H1 (cell line): Measurements from ENCODE around the gene ASAP3. TPM values are rescaled to one million over a fixed set of nuclear protein-coding genes. Genes with fewer than 3 reads are reported as not detected.
A peak's percentile ranks its signal among the peaks of the same experiment; 100 is the strongest.
"Not testable (repeated sequence)": the region's sequence is repeated elsewhere in the genome, so short reads cannot be mapped to it uniquely, and the experiment has no call there.

ENCODE experiments used
- CTCF ChIA-PET: fragments of 300-600 bp; sonication (Branson Sonifier 250); formaldehyde crosslinking; loops from one replicate; lab custom pipeline; 2021; ENCODE audit not compliant: partially characterized antibody; lab: Charles Lee
- POLR2A ChIA-PET: fragments of 300-600 bp; sonication (Branson Sonifier 250); formaldehyde crosslinking; loops from one replicate; lab custom pipeline; 2021; ENCODE audit warnings: inconsistent platforms; ENCODE audit not compliant: partially characterized antibody; lab: Charles Lee
- DNase-seq, 2 experiments: peaks; one replicate each; pipeline versions ENCODE4 v3.0.0 to v3.0.0-alpha.2; 2010 to 2022; ENCODE audit warnings: low spot score in 2 of 2, low read depth in 1 of 2, mixed read lengths in 1 of 2
- FAIRE-seq: peaks from 2 replicates; lab custom pipeline; 2011; peaks lifted over from hg19 to GRCh38; lab: Jason Lieb, UNC
- H2AFZ ChIP-seq: 2 replicates; pipeline ENCODE4 v1.8.1; 2012; ENCODE audit warnings: low read length, inconsistent platforms
- H2AK5ac ChIP-seq: 2 replicates; pipeline ENCODE4 v1.6.1; 2013; ENCODE audit warnings: low read depth, low read length
- H2BK120ac ChIP-seq: replicated peaks from 2 replicates; pipeline ENCODE3; 2013; ENCODE audit warnings: low read depth, low read length, inconsistent platforms
- H2BK12ac ChIP-seq: 2 replicates; pipeline ENCODE4 v1.6.1; 2013; ENCODE audit warnings: low read depth, low read length
- H2BK15ac ChIP-seq: 2 replicates; pipeline ENCODE4 v1.6.1; 2013; ENCODE audit warnings: low read length
- H2BK20ac ChIP-seq: 2 replicates; pipeline ENCODE4 v1.6.1; 2013; ENCODE audit warnings: low read length
- H2BK5ac ChIP-seq: 2 replicates; pipeline ENCODE4 v1.6.1; 2013; ENCODE audit warnings: low read depth, low read length
- H3K14ac ChIP-seq: 2 replicates; pipeline ENCODE4 v1.6.1; 2013; ENCODE audit warnings: inconsistent platforms; ENCODE audit not compliant: insufficient read length
- H3K18ac ChIP-seq: 2 replicates; pipeline ENCODE4 v1.6.1; 2013; ENCODE audit warnings: low read length; ENCODE audit errors: extremely low read depth
- H3K23ac ChIP-seq: 2 replicates; pipeline ENCODE4 v1.6.1; 2013; ENCODE audit warnings: inconsistent platforms; ENCODE audit not compliant: insufficient read length
- H3K23me2 ChIP-seq: 2 replicates; pipeline ENCODE4 v1.6.1; 2013; ENCODE audit warnings: low read depth, low read length
- H3K27ac ChIP-seq: 2 replicates; pipeline ENCODE4 v1.6.1; 2011; ENCODE audit warnings: low read depth, low read length, inconsistent platforms
- H3K27me3 ChIP-seq, 4 experiments: replicated peaks in 1 of 4; 1 replicate in 1 of 4; 2 replicates in 3 of 4; pipeline versions ENCODE4 v1.6.1 to v1.8.1; 2011 to 2013; ENCODE audit warnings: low read length in 3 of 4, mild to moderate bottlenecking in 3 of 4, inconsistent platforms in 2 of 4, mixed read lengths in 2 of 4, moderate library complexity in 1 of 4; ENCODE audit not compliant: control insufficient read depth in 3 of 4, insufficient read depth in 3 of 4; ENCODE audit errors: extremely low read depth in 1 of 4
- H3K36me3 ChIP-seq, 4 experiments: 2 replicates each; pipeline versions ENCODE4 v1.6.1 to v1.8.1; 2011 to 2013; ENCODE audit warnings: mild to moderate bottlenecking in 4 of 4, low read length in 3 of 4, moderate library complexity in 2 of 4, control low read depth in 1 of 4, inconsistent platforms in 1 of 4; ENCODE audit not compliant: insufficient read depth in 4 of 4, control insufficient read depth in 2 of 4
- H3K4ac ChIP-seq: replicated peaks from 2 replicates; pipeline ENCODE3; 2013; ENCODE audit warnings: low read length, low read depth, mixed read lengths, inconsistent platforms; ENCODE audit not compliant: insufficient read length
- H3K4me1 ChIP-seq, 4 experiments: replicated peaks in 1 of 4; 1 replicate in 1 of 4; 2 replicates in 3 of 4; pipeline versions ENCODE4 v1.6.1 to v1.8.1; 2011 to 2013; ENCODE audit warnings: low read length in 3 of 4, inconsistent platforms in 2 of 4, mixed read lengths in 1 of 4; ENCODE audit not compliant: insufficient read depth in 4 of 4, control insufficient read depth in 3 of 4
- H3K4me2 ChIP-seq, 2 experiments: 2 replicates each; pipeline versions ENCODE4 v1.6.1 to v1.8.1; 2011 to 2013; ENCODE audit warnings: low read depth in 2 of 2, low read length in 2 of 2, control low read depth in 1 of 2, inconsistent platforms in 1 of 2, mild to moderate bottlenecking in 1 of 2; ENCODE audit not compliant: insufficient read depth in 1 of 2
- H3K4me3 ChIP-seq, 4 experiments: fragments of 200-600, 300-600 bp in 1 of 4; sonication (generic), shearing (Covaris generic), sonication (Bioruptor Twin) in 1 of 4; 2 replicates each; pipeline versions ENCODE4 v1.5.1 to v1.8.1; 2011 to 2016; ENCODE audit warnings: low read length in 4 of 4, low read depth in 3 of 4, control low read depth in 2 of 4, inconsistent platforms in 2 of 4, mild to moderate bottlenecking in 2 of 4, mixed read lengths in 1 of 4, moderate library complexity in 1 of 4; ENCODE audit not compliant: insufficient read depth in 2 of 4; ENCODE audit errors: extremely low read depth in 1 of 4
- H3K56ac ChIP-seq: replicated peaks from 2 replicates; pipeline ENCODE3; 2013; ENCODE audit warnings: low read depth, mild to moderate bottlenecking, mixed read lengths, low read length, inconsistent platforms; ENCODE audit not compliant: insufficient read length
- H3K79me1 ChIP-seq: 2 replicates; pipeline ENCODE4 v1.6.1; 2013; ENCODE audit warnings: low read depth, low read length, control low read depth
- H3K79me2 ChIP-seq, 2 experiments: 2 replicates each; pipeline versions ENCODE4 v1.6.1 to v1.8.1; 2012 to 2013; ENCODE audit warnings: low read length in 2 of 2, mild to moderate bottlenecking in 2 of 2, inconsistent platforms in 1 of 2; ENCODE audit not compliant: insufficient read depth in 2 of 2, control insufficient read depth in 1 of 2
- H3K9ac ChIP-seq, 4 experiments: replicated peaks in 1 of 4; 1 replicate in 1 of 4; 2 replicates in 3 of 4; pipeline versions ENCODE4 v1.6.1 to v1.8.1; 2011 to 2013; ENCODE audit warnings: low read depth in 3 of 4, low read length in 3 of 4, control low read depth in 2 of 4, mild to moderate bottlenecking in 2 of 4, moderate library complexity in 2 of 4, inconsistent platforms in 1 of 4; ENCODE audit errors: extremely low read depth in 1 of 4
- H3K9me3 ChIP-seq, 2 experiments: 2 replicates each; pipeline versions ENCODE4 v1.6.1 to v1.8.1; 2012 to 2013; ENCODE audit warnings: mild to moderate bottlenecking in 2 of 2, moderate library complexity in 2 of 2, control low read depth in 1 of 2, inconsistent platforms in 1 of 2, low read depth in 1 of 2, low read length in 1 of 2, mixed read lengths in 1 of 2; ENCODE audit not compliant: insufficient read depth in 2 of 2
- H4K20me1 ChIP-seq, 2 experiments: replicated peaks in 1 of 2; 2 replicates each; pipeline versions ENCODE3 to v1.8.1; 2011 to 2013; ENCODE audit warnings: inconsistent platforms in 2 of 2, low read length in 2 of 2, mild to moderate bottlenecking in 1 of 2; ENCODE audit not compliant: insufficient read depth in 2 of 2, control insufficient read depth in 1 of 2
- H4K5ac ChIP-seq: 2 replicates; pipeline ENCODE4 v1.6.1; 2013; ENCODE audit warnings: low read length, low read depth, mixed read lengths, inconsistent platforms; ENCODE audit not compliant: insufficient read length
- H4K8ac ChIP-seq: 2 replicates; pipeline ENCODE4 v1.8.0; 2013; ENCODE audit warnings: mild to moderate bottlenecking, moderate library complexity, low read length, inconsistent platforms; ENCODE audit not compliant: insufficient read depth; ENCODE audit errors: extremely low read depth
- H4K91ac ChIP-seq: replicated peaks from 2 replicates; pipeline ENCODE3; 2013; ENCODE audit warnings: low read length, mixed read lengths, inconsistent platforms; ENCODE audit not compliant: insufficient read length
- EZH2 ChIP-seq: fragments of 200-600 bp; sonication (generic); IDR thresholded peaks from 2 replicates; pipeline ENCODE4 v1.7.1; 2012; ENCODE audit warnings: low read depth, mild to moderate bottlenecking, moderate library complexity, low read length, inconsistent platforms; ENCODE audit not compliant: severe bottlenecking
- WGBS, 2 experiments: shearing (Covaris generic) in 1 of 2; methylation state at CpG; one replicate each; pipeline versions ENCODE4 v1.1.6 to v1.1.7; 2013 to 2015; ENCODE audit warnings: low lambda C conversion rate in 2 of 2, mixed read lengths in 2 of 2, inconsistent platforms in 1 of 2, low coverage in 1 of 2, missing lambda C conversion rate in 1 of 2; ENCODE audit not compliant: insufficient replicate concordance in 2 of 2, insufficient coverage in 1 of 2, insufficient read length in 1 of 2; ENCODE audit errors: extremely low coverage in 1 of 2, missing lambda C conversion rate in 1 of 2; 5-methylcytosine and 5-hydroxymethylcytosine counted together
- polyA plus RNA-seq, 7 experiments: library from polyadenylated mRNA; depleted of rRNA in 3 of 7; stranded (reverse) in 5 of 7; unstranded in 2 of 7; fragments of >200 nt in 5 of 7; fragments of 200-250 nt in 2 of 7; gene quantifications; 1 replicate in 5 of 7; 2 replicates in 1 of 7; 4 replicates in 1 of 7; pipeline versions ENCODE4 v1.2.1 to v1.2.3, GENCODE V29; 2011 to 2013; ENCODE audit warnings: missing spikeins in 2 of 7, mixed read lengths in 2 of 7
- total RNA-seq: library from RNA; stranded (reverse); fragmentation: NEBNext Ultra II Directional; extraction: Animal tissue kit (Norgen Biotek cat#: 25700); gene quantifications from 2 replicates; pipeline ENCODE4 v1.2.1, GENCODE V29; 2021

ASAP3 gene
- total and polyA plus RNA-seq, 2 of the 8 experiments (the other 6 are each of a cell fraction or from before 2014, with no cell fraction given) = 53.1 to 58.0 TPM

- FAIRE-seq, H3K79me1 ChIP-seq, H4K5ac ChIP-seq, H2AK5ac ChIP-seq, H3K18ac ChIP-seq, H3K9me3 ChIP-seq, H3K4me1 ChIP-seq, H3K9ac ChIP-seq, DNase-seq, H2BK20ac ChIP-seq, H4K8ac ChIP-seq, H3K4me2 ChIP-seq, H2BK12ac ChIP-seq, H2AFZ ChIP-seq, H3K79me2 ChIP-seq, POLR2A ChIA-PET, H3K27ac ChIP-seq, H2BK15ac ChIP-seq, H2BK120ac ChIP-seq, H3K23me2 ChIP-seq, H4K91ac ChIP-seq, H3K56ac ChIP-seq, H4K20me1 ChIP-seq, H2BK5ac ChIP-seq, H3K36me3 ChIP-seq, H3K4ac ChIP-seq, H3K14ac ChIP-seq, H3K23ac ChIP-seq, H3K4me3 ChIP-seq: not testable (repeated sequence)
- TF ChIP-seq EZH2 = peak; percentile 14
- WGBS, 2 experiments = 57% methylated on average over 4 of the region's 4 CpGs; no CpG with 5 or more reads in 1 of the 2 experiments
- CTCF ChIA-PET = interaction anchor here (0.8 to 3.0 kb wide), 4 partner anchors 13 to 39 kb away, joined by 4 to 13 read pairs (median 6); no protein-coding TSS in a partner anchor
- peaks cover 14 to 80% (median 55%) of the 10 kb centered on the region in 4 experiments for H3K27me3 ChIP-seq
Observed at GRCh38 chr1:23380236-23380635, 103.7 kb downstream of the ASAP3 start.

Other genes starting within 250 kb of the ASAP3 start
- 203 and 214 TPM in 2 replicates for gene HNRNPR, start 139.9 kb downstream of the ASAP3 start, total RNA-seq
- gene HNRNPR, start 139.9 kb downstream of the ASAP3 start, polyA plus RNA-seq (2011; rRNA removed) = 76.8 and 110 TPM in 2 replicates
- 1.6 and 1.8 TPM in 2 replicates for gene ZNF436, start 114.3 kb downstream of the ASAP3 start, total RNA-seq
- 0.31 and 0.65 TPM in 2 replicates for gene ZNF436, start 114.3 kb downstream of the ASAP3 start, polyA plus RNA-seq (2011; rRNA removed)
- 0.21 TPM in 1 of 2 replicates, not detected in the other for gene TCEA3, start 59.4 kb downstream of the ASAP3 start, total RNA-seq
- 0.08 and 0.13 TPM in 2 replicates for gene TCEA3, start 59.4 kb downstream of the ASAP3 start, polyA plus RNA-seq (2011; rRNA removed)
- 6.1 and 7.0 TPM in 2 replicates for gene E2F2, start 47.1 kb upstream of the ASAP3 start, total RNA-seq
- 1.8 and 2.3 TPM in 2 replicates for gene E2F2, start 47.1 kb upstream of the ASAP3 start, polyA plus RNA-seq (2011; rRNA removed)
- 240 and 252 TPM in 2 replicates for gene ID3, start 75.3 kb upstream of the ASAP3 start, total RNA-seq
- 304 and 490 TPM in 2 replicates for gene ID3, start 75.3 kb upstream of the ASAP3 start, polyA plus RNA-seq (2011; rRNA removed)
- gene RPL11, start 207.6 kb upstream of the ASAP3 start, total RNA-seq = 1,426 and 1,499 TPM in 2 replicates
- 760 and 1,192 TPM in 2 replicates for gene RPL11, start 207.6 kb upstream of the ASAP3 start, polyA plus RNA-seq (2011; rRNA removed)